Amniotic epithelial cell (primary cell): ENCODE measurements around the gene GP9.
"Not testable (repeated sequence)": the region's sequence is repeated elsewhere in the genome, so short reads cannot be mapped to it uniquely, and the experiment has no call there.

Experiments used
- DNase-seq: peaks from one replicate; pipeline ENCODE4 v3.0.0-alpha.2; 2010; ENCODE audit warnings: low read depth

The GP9 gene

DNA sequence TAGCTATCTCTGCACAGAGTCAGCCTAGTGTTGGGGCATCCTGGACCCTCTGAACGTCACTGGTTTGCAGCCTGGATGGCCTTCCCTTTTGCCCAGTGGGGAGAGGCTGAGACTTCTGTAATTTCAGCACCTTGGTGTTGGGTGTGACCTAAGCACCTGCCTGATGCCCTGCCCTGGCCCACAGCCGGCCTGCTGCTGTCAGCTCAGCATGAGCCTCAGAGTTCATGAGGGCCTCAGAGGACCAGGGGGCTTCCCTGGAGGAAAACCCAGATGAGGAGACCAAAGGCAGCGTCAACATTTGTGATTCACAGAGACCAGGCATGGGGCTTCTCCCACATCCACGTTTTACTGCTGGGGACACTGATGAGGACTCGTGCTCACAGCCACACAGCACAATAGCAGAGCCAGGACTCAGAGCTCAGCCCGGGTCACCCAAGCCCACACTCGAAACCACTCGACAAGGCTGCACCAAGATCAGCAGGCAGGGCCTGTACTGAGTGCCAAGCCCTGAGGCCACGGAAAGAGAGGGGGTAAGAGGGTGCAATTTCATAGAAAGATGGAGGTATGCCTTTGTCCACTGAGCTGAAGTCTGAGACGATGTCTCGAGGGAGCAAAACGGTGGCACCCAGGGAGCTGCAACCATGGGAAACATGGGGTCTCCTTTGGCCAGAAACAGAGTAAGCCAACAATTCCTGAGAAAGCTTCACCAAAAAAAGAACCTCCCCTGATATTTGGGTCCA is 9.9 kb upstream of the GP9 start:
- no peak for DNase-seq

DNA sequence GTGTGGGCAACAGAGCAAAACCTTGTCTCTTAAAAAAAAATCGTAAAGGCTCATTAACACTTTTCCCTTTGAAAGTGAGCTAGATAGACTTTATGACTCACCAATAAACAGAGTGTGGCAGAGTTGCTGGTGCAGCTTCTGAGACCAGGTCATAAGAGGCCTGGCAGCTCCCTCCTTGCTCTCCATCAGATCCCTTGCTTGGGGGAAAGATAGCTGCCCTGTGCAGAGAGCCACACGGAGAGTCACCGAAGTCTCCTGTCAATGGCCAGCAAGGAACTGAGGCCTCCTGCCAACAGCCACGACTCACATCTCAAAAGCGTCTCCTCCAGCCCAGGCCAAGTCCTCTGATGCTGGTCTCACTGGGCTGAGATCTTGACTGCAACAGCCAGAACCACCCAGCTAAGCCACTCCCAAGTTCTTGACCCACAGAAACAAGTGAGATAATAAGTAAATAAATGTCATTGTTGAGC is 8.7 kb upstream of the GP9 start:
- no peak for DNase-seq

DNA sequence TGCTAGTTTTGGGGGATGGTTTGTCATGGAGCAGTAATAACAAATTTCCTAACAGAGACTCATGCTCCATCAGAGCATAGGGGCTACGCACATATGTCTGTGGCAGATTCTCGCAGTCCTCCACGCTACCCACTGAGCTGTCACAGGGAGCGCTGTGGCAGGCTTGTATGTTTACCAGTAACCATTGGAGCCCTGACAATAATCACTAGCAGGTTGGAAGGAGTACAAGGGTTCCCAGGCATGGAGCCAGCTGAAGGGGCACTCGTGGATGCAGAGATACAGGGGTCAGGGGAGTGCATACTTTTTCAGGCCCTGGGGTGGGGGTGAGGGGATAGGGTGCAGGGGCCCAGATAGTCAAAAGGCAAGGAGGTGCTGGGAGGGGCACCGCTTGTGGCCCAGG is 7.9 kb upstream of the GP9 start:
- no peak for DNase-seq

DNA sequence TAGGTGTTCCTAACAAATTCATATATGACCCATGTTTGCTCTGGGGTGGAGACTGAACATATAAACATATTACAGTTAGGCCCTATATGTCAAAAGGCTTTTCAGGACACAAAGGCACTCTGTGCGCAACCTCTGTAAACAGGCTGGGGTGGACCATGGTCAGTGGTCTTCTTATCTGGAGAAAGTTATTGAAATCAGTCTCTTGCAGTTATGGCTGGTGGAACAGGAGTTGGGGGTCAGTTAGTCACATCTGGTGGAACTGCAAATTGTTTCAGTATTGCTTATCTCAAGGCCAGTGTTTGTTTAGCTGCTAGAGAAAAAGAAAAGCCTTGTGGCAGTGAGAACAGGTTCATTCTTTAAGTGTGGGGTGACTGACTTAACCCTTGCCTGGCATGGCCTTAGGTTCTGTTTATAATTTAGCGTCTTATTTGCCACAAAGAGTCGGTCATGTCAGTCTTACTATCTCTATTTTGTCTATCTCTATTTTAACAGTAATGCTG is 5.9 kb upstream of the GP9 start:
- DNase-seq = no peak

DNA sequence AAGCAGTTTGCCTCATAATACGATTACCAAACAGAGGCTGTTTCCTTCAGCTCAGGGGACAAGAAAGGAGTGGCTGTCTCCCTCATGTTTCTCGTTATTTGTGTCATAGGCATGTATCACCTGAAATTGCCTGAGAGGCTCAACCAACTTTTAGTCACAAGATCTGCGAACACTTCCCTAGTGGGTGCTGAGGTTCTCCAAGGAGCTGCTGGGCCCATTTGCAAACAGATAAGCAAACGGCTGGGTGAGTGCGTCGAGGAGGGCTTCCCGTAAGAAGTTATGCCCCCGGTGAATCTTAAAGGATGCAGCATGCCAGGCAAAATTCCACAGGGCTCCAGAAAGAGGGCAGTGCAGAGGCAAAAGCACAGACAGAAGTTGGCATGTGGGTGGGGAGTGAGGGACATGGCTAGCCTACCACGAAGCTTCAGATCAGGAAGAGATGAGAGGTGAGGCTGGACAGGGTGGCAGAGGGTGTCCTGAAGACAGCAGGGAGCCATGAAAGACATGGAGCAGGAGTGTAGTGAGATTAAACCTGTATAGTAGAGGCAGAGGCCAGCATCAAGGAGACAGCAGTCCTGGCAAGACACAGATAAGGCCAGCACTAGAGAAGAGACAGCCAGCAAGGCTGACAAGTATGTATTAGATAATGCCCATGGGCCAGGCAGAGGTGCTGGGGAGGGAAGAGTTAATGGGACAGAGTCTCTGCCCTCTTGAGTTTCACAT is 4.0 kb upstream of the GP9 start:
- DNase-seq = no peak

DNA sequence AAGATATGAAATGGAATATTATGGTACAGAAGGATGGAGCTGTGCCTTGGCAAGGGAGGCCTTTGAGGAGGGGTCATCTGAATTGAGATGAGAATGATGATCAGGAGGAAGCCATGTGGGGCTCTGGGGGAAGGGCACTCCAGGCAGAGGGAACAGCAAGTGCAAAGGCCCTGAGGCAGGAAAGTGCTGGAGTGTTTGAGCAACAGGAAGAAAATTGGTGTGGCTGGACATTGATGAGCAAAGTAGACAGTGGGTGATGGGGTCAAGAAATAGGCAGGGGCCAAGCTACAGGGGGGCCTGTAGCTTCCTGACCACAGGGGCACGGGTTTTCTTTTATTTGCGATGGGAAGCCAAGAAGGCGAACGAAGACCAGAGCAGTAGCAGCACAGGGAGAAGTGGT is 3.3 kb upstream of the GP9 start:
- no peak for DNase-seq

DNA sequence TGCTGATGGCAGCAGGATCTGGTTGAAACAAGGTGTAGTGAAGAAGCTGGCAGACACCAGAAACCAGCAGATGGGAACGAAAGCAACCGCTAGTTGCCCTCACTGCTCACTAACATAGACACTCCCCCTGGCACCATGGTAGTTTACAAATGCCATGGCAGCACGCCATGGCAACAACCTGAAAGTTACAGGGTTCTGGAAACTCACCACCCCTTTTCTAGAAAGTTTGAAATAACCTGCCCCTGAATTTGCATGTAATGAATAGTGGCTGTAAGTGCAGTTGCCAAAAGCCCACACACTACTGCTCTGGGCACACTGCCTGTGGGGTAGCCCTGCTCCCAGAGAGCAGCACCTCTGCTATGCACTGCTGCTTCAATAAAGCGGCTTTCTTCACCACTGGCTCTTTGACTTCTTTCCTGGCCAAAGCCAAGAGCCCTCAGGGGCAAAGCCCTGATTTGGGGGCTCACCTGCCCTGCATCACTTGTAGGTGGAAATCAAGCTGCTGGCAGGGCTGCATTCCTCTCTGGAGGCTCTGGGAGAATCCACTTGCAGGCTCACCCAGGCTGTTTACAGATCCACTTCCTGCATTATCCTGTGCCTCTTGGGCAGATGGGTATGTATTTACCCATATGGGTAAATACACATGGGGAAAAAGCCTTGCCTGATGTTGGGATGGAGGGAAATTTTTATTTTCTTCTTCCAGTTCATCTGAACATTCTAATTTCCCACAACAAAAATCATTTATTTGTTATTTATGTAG is 2.0 kb upstream of the GP9 start:
- no peak for DNase-seq

DNA sequence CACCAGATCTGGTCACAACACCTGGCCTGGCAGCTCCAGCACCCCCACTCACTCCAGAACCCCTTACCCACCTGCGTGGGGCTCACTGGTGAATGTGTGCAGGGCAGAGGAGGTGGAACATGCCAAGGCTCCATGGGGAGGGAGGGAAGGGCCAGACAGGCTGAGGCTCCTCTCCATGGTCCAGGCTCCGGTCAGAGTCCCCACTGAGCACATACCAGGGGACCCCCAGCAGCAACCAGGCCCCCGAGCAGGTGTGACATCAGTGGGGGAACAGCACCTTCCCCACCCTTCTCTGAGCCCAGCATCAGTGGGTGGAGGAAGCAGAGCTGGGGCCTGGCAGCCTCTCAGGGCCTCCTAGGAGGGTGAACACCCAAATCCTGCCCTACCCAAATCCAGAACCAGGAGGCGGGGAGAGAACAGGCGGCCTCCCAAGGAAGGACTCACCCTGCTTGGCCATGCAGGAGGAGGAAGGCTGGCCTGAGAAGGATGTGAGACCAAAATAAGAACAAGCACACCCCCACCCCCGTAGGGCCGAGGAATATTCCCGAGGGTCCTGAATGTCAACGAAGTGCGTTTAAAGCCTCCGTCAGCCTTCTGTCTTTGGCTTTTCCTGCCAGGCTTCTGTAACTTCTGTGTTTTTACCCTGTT is 1.1 kb upstream of the GP9 start:
- no peak for DNase-seq

DNA sequence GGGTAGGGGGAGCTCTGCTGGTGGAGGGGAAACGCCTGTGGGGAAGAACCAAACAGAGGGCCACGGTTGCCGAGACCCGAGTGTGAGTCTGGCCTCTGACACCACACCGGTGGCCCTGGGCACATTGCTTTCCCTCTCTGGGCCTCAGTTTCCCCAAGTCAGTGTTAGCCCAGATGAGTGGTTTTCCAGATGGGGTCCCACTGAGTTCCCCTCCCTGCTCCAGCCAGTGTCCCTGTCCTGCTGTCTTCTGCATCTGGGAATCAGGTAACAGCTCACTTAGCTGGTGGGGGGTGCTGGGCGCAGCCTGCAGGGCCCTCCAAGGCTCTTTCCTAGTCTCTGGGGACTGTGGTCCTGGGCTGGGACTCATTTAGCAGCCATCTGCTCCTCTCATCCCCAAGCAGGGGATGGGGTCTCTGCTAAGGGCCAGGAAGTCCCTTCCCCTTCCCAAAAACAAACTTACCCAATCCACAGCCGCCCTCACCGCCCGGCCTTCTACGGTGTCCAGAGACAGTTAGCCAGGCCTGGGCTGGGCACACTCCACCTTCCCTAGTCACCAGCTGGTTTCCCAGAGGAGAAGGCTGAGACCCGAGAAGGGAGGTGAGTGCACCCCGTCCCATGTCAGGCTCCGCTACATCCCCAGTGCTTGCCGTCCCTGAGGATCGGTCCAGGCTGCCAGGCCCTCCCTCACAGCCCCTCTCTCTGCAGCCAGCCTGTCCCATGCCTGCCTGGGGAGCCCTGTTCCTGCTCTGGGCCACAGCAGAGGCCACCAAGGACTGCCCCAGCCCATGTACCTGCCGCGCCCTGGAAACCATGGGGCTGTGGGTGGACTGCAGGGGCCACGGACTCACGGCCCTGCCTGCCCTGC is 676 bp downstream of the GP9 start:
- no peak for DNase-seq

DNA sequence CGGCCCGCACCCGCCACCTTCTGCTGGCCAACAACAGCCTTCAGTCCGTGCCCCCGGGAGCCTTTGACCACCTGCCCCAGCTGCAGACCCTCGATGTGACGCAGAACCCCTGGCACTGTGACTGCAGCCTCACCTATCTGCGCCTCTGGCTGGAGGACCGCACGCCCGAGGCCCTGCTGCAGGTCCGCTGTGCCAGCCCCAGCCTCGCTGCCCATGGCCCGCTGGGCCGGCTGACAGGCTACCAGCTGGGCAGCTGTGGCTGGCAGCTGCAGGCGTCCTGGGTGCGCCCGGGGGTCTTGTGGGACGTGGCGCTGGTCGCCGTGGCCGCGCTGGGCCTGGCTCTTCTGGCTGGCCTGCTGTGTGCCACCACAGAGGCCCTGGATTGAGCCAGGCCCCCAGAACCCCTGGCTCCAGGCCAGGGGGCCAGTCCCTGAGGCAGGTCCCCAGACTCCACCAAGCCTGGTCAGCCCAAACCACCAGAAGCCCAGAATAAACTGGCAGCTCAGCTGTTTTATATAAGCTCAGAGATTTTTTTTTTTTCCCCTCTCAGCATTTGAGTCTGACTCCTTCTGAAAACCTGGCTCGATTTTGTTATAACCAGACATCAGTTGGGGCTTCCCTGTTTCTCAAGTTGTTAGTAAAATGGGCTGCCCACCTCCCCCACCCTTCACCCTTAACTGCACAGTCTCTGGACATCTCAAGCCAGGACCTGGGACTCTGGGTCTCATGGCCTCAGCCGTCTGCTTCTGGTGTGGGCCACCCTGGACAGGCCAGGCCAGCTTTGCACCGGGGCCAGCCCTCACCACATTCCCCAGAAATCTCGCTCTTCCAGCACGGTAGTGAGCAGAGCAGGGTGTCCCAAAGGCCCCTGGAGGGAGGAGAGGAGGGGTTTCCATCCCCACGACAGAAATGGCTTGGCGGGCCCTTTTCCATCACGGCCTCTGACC is 1.6 kb downstream of the GP9 start:
- no peak for DNase-seq

DNA sequence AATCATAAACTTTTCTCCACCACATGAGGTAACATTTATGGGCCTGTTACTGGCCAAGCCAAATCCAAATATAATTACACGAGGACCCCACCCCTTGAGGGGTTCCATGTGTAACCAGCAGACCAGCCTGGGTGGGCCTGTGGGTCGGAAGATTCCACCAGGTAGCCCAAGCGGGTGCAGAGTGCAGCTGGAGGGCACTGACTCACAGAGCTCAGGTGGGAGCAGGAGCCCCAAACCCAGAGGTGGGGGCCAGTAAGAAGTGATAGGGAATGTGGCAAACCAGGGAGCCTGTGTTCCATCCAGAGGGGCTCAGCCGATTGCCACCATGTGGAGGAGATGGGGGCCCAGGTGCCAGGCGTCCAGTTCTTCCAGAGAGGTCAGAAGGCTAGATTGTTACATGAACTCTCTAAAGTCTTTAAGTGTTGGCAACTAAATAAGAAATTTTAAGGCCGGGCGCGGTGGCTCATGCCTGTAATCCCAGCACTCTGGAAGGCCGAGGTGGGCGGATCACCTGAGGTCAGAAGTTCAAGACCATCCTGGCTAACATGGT is 2.6 kb downstream of the GP9 start:
- DNase-seq = no peak

DNA sequence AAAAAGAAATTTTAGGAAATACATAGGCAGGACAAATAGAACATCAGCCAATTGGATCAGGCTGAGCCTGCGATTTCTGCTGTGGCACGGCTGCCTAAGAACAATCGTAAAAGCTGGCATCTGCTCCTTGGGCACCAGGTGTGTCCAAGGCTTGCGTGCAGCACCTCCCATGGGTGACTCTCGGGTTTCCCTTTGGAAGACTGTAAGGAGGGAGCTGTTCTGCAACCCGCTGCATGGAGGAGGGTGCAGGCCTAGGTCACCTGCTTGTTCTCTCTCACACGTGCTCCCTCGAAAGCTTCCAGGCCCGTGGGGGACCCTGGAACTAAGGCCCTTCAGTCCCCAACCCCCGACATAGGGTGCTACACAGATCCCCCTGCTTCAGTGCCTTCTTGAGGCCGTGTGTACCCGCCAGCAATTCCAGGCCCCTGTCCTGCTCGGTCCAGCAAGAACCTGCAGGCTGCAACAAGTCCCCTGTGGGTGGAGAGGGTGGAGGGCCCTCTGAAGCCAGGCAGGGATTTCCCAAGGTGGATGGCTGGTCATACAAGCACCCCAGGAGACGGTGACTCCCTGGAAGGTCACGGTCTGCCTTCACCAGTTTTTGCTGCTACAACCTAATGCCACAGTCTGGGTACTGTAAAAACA is 3.4 kb downstream of the GP9 start:
- no peak for DNase-seq

DNA sequence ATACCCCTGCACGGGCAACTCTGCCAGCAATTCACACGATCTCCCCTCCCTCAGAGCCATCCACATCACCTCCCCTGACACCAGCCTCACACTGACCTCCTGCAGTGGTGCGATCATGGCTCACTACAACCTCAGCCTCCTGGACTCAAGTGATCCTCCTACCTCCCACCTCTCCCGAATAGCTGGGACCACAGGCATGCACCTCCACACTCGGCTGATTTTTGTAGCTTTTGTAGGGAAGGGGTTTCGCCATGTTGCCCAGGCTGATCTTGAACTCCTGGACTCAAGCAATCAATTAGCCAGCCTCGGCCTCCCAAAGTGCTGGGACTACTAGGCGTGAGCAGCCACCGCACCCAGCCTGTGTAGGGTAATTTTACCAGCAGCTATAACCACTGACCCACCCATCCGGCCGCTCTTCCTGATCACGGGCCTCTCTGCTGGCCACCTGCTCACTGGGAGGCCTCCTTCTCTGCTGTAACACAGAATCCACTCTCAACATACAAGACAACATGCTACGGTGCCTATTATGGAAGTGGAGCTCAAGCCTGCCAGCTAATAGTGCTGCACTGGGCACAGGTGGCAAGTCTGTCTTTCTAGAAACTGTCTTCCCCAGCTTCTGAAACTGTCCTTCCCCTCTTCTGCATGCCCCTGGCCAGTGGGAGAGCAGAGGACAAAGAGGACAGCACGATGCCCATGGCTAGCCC is 4.6 kb downstream of the GP9 start:
- no peak for DNase-seq

DNA sequence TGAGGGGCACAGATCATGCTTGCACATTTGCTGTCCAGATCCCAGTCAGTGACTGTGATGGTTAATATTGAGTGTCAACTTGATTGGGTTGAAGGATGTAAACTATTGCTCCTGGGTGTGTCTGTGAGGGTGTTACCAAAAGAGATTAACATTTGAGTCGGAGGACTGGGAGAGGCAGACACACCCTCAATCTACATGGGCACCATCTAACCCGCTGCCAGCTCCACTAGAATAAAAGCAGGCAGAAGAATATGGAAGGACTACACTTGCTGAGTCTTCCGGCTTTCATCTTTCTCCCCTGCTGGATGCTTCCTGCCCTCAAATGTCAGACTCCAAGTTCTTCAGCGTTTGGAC is 5.1 kb downstream of the GP9 start:
- DNase-seq = no peak

DNA sequence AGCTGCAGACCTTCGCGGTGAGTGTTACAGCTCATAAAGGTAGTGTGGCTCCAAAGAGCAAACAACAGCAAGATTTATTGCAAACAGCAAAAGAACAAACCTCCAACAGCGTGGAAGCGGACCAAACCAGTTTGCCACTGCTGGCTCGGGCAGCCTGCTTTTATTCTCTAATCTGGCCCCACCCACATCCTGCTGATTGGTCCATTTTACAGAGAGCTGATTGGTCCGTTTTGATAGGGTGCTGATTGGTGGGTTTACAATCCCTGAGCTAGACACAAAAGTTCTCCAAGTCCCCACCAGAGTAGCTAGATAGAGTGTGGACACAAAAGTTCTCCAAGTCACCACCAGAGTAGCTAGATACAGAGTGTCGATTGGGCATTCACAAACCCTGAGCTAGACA is 7.1 kb downstream of the GP9 start:
- not testable (repeated sequence) for DNase-seq

DNA sequence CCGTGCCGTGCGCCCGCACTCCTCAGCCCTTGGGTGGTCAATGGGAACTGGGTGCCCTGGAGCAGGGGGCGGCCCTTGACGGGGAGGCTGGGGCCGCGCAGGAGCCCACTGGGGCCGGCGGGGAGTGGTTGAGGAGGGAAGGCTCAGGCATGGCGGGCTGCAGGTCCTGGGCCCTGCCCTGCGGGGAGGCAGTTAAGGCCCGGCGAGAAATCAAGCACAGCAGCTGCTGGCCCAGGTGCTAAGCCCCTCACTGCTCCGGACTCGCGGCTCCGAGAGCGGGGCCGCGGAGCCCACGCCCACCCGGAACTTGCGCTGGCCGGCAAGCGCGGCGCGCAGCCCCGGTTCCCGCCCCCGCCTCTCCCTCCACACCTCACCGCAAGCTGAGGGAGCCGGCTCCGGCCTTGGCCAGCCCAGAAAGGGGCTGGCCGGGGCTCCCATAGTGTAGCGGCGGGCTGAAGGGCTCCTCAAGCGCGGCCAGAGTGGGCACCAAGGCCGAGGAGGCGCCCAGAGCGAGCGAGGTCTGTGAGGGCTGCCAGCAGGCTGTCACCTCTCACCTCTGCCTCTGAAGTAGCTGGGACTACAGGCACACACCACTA is 7.8 kb downstream of the GP9 start:
- DNase-seq = peak; percentile 14

DNA sequence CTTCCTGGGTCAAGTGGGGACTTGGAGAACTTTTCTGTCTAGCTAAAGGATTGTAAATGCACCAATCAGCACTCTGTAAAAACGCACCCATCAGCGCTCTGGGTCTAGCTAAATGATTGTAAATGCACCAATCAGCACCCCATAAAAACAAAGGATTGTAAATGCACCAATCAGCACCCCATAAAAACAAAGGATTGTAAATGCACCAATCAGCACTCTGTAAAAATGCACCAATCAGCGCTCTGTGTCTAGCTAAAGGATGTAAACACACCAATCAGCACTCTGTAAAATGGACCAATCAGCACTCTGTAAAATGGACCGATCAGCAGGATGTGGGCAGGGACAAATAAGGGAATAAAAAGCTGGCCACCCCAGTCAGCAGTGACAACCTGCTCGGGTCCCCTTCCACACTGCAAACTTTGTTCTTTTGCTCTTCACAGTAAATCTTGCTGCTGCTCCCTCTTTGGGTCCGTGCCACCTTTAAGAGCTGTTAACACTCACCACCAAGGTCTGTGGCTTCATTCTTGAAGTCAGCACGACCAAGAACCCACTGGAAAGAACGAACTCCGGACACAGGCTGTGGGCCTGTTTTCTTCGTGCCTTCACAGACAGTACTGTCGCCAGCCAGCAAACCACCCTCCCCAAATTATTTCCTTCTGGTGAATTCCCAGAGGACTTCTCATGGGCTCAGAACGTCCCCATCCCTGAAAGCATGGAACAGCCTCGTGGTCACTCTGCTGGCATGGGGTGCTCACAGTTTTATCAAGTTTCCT is 8.9 kb downstream of the GP9 start:
- DNase-seq = not testable (repeated sequence)
